SU-DHL-6 (cell line): ENCODE data around the gene INSC.
A peak's percentile ranks its signal among the peaks of the same experiment; 100 is the strongest.

Experiments
- H2AFZ ChIP-seq: fragments of 200-600 bp; sonication (generic); 2 replicates; pipeline ENCODE4 v1.6.1; 2014; ENCODE audit warnings: low read depth, mild to moderate bottlenecking, moderate library complexity, mixed read lengths, antibody characterized with exemption, low read length; ENCODE audit not compliant: severe bottlenecking
- H3F3A ChIP-seq: fragments of 200-600 bp; shearing (Covaris generic); 2 replicates; pipeline ENCODE4 v1.6.0; 2016; ENCODE audit warnings: antibody characterized with exemption, mild to moderate bottlenecking; ENCODE audit not compliant: insufficient read depth
- H3K27ac ChIP-seq: fragments of 200-600 bp; sonication (generic); 2 replicates; pipeline ENCODE4 v1.5.1; 2016; ENCODE audit warnings: low read depth, mild to moderate bottlenecking, low read length, moderate library complexity, mixed read lengths
- H3K27me3 ChIP-seq: fragments of 200-600 bp; sonication (generic), shearing (Covaris generic); 2 replicates; pipeline ENCODE4 v1.6.0; 2014; ENCODE audit warnings: mild to moderate bottlenecking, low read length
- H3K36me3 ChIP-seq: fragments of 200-600 bp; sonication (generic); 2 replicates; pipeline ENCODE4 v1.6.1; 2014; ENCODE audit warnings: mild to moderate bottlenecking, low read length, mixed read lengths
- H3K4me2 ChIP-seq: fragments of 300-600, 200-600 bp; shearing (Covaris generic), sonication (generic); 2 replicates; pipeline ENCODE4 v1.6.0; 2014; ENCODE audit warnings: low read length, low read depth, mild to moderate bottlenecking; ENCODE audit not compliant: poor library complexity, severe bottlenecking
- H3K4me3 ChIP-seq: fragments of 200-600 bp; sonication (generic); 2 replicates; pipeline ENCODE4 v1.5.1; 2014; ENCODE audit warnings: antibody characterized with exemption, low read length, mild to moderate bottlenecking, mixed read lengths; ENCODE audit not compliant: insufficient read depth, poor library complexity, severe bottlenecking
- H3K79me2 ChIP-seq: fragments of 200-600 bp; sonication (generic); 2 replicates; pipeline ENCODE4 v1.6.1; 2014; ENCODE audit warnings: mild to moderate bottlenecking, low read length, moderate library complexity; ENCODE audit not compliant: insufficient read depth
- H3K9ac ChIP-seq: fragments of 200-600 bp; sonication (generic); 2 replicates; pipeline ENCODE4 v1.7.0; 2014; ENCODE audit warnings: mild to moderate bottlenecking, low read length
- H3K9me2 ChIP-seq: fragments of 200-600 bp; sonication (generic); replicated peaks from 2 replicates; pipeline ENCODE4 v1.6.1; 2014; ENCODE audit warnings: low read length; ENCODE audit not compliant: insufficient read depth
- H3K9me3 ChIP-seq: fragments of 200-600 bp; sonication (generic); 2 replicates; pipeline ENCODE4 v1.6.1; 2014; ENCODE audit warnings: low read length, mixed read lengths; ENCODE audit not compliant: insufficient read depth
- H4K20me1 ChIP-seq: fragments of 200-600 bp; sonication (generic); 2 replicates; pipeline ENCODE4 v1.6.1; 2014; ENCODE audit warnings: low read depth, mild to moderate bottlenecking, antibody characterized with exemption, low read length, moderate library complexity, mixed read lengths
- EZH2phosphoT487 ChIP-seq: fragments of 200-600 bp; sonication (generic), shearing (Covaris generic); conservative IDR thresholded peaks from 2 replicates; pipeline ENCODE4 v1.6.1; 2018; ENCODE audit warnings: mild to moderate bottlenecking, antibody characterized with exemption, low read length, moderate library complexity, mixed read lengths
- TF ChIP-seq, protein P1 (sequence below): fragments of 200-600 bp; sonication (generic); IDR thresholded peaks from one replicate; pipeline ENCODE4 v1.5.1; 2017; ENCODE audit warnings: antibody characterized with exemption, mild to moderate bottlenecking, low read length, moderate library complexity; ENCODE audit not compliant: insufficient read depth, poor library complexity, severe bottlenecking

The INSC gene

DNA sequence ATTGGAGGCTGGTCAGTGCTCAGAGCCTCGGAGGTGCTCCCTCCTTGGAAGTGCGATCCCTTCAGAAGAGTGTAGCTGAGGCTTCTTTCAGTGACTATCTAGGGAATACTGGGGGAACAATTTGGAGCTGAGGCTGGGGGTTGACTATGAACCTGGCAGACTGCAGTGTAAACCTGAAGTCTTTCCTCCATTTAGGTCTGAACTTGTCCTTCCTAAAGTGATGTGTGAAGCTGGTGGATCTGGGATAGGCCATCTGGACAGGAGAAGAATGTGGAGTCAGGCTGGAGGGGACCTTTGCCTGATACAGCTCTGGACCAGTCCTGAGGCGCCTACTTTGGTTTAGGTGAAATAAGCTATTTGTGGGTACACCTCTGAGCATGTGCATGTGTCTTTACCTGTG lies 3.5 kb upstream of the INSC start:
- Histone ChIP-seq H3K27ac (no peak overlapping the region), H3K4me2 (no peak overlapping the region), H3K27me3 (no peaks in the 10 kb centered on the region), H2AFZ (no peak overlapping the region), H3K9me3 (no peaks in the 10 kb centered on the region), H3K9me2 (no peaks in the 10 kb centered on the region), H3K36me3 (no peaks in the 10 kb centered on the region), H3K4me3 (no peak overlapping the region), H3K79me2 (no peaks in the 10 kb centered on the region), H3K9ac (no peak overlapping the region), H4K20me1 (no peaks in the 10 kb centered on the region), H3F3A (0 out of 2 replicates have a peak, but pooled peaks cover 7% of the 10 kb centered on the region)
- no peak for TF ChIP-seq EZH2phosphoT487
- TF ChIP-seq, protein P1, sequence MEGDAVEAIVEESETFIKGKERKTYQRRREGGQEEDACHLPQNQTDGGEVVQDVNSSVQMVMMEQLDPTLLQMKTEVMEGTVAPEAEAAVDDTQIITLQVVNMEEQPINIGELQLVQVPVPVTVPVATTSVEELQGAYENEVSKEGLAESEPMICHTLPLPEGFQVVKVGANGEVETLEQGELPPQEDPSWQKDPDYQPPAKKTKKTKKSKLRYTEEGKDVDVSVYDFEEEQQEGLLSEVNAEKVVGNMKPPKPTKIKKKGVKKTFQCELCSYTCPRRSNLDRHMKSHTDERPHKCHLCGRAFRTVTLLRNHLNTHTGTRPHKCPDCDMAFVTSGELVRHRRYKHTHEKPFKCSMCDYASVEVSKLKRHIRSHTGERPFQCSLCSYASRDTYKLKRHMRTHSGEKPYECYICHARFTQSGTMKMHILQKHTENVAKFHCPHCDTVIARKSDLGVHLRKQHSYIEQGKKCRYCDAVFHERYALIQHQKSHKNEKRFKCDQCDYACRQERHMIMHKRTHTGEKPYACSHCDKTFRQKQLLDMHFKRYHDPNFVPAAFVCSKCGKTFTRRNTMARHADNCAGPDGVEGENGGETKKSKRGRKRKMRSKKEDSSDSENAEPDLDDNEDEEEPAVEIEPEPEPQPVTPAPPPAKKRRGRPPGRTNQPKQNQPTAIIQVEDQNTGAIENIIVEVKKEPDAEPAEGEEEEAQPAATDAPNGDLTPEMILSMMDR: no peak

- H3K4me2 ChIP-seq: no peak overlapping the region
- H3K27me3 ChIP-seq: no peaks in the 10 kb centered on the region
- no peak overlapping the region for H2AFZ ChIP-seq
- no peak overlapping the region for H3K27ac ChIP-seq
- no peaks in the 10 kb centered on the region for H3K9me2 ChIP-seq
- H3K9me3 ChIP-seq: no peaks in the 10 kb centered on the region
- TF ChIP-seq, protein P1: no peak
- TF ChIP-seq EZH2phosphoT487: no peak
- no peaks in the 10 kb centered on the region for H4K20me1 ChIP-seq
- 0 out of 2 replicates have a peak, but pooled peaks cover 7% of the 10 kb centered on the region for H3F3A ChIP-seq
- no peaks in the 10 kb centered on the region for H3K79me2 ChIP-seq
- H3K9ac ChIP-seq: no peak overlapping the region
- H3K4me3 ChIP-seq: no peak overlapping the region
- no peaks in the 10 kb centered on the region for H3K36me3 ChIP-seq
Observed at GRCh38 chr11:15112131-15112541, 2.6 kb upstream of the INSC start.

DNA sequence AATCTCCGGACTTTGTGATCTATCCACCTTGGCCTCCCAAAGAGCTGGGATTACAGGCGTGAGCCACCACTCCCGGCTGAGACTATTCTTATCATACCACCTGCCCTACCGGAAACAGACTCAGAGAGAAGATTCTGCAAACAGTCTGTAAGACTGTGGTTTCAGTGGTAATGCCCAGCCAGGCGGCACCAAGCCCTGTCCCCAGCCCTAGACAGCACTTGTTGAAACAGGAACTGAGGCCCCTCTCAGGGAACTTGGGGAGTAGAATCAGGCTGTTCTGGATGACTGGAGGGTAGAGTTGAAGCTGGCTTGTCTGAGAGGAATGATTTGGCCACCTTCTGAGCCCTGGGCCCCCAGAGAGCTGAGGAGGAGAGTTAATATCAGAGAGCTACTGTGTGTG lies 1.3 kb upstream of the INSC start:
- Histone ChIP-seq H3K4me2 (peak overlapping the region; percentile 27), H3K9ac (no peak overlapping the region), H3K36me3 (no peaks in the 10 kb centered on the region), H4K20me1 (no peaks in the 10 kb centered on the region), H2AFZ (no peak overlapping the region), H3K27ac (peak overlapping the region; percentile 38), H3K9me2 (no peaks in the 10 kb centered on the region), H3K79me2 (no peaks in the 10 kb centered on the region), H3K9me3 (no peaks in the 10 kb centered on the region), H3K27me3 (no peaks in the 10 kb centered on the region), H3F3A (0 out of 2 replicates have a peak, but pooled peaks cover 7% of the 10 kb centered on the region), H3K4me3 (peak overlapping the region; percentile 11)
- no peak for TF ChIP-seq EZH2phosphoT487
- TF ChIP-seq, protein P1: no peak

DNA sequence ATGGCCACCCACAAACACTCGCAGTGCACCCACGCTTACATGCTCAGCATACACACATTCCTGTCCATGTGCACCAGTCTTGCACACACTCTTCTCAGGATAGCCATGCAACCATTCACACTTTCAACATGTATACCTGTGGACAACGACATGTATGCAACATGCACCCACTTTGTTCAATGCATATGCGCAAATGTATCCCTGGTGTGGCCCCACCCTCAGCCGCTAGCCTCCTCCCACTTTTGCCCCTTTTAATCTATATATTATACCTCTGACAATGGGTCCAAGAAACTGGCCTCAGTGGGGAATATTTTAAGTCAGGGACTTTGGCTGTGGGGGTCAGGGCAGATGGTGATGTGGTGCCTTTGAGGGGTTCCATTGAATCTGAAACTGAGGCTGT lies 963 bp downstream of the INSC start:
- TF ChIP-seq EZH2phosphoT487: no peak
- TF ChIP-seq, protein P1: no peak

More for the DNA sequence above, 963 bp downstream of the INSC start:
- Histone ChIP-seq H3K27me3 (no peaks in the 10 kb centered on the region), H3F3A (0 out of 2 replicates have a peak, but pooled peaks cover 7% of the 10 kb centered on the region), H3K79me2 (no peaks in the 10 kb centered on the region), H2AFZ (no peak overlapping the region), H3K27ac (no peak overlapping the region), H3K9ac (no peak overlapping the region), H3K9me3 (no peaks in the 10 kb centered on the region), H4K20me1 (no peaks in the 10 kb centered on the region), H3K36me3 (no peaks in the 10 kb centered on the region), H3K4me3 (no peak overlapping the region), H3K9me2 (no peaks in the 10 kb centered on the region), H3K4me2 (no peak overlapping the region)
